GM18511 (cell line): ENCODE measurements around the gene LCMT1.
"Not testable (repeated sequence)": the region's sequence is repeated elsewhere in the genome, so short reads cannot be mapped to it uniquely, and the experiment has no call there.

ENCODE experiments used
- ATAC-seq: cut with Tn5 transposase; IDR thresholded peaks from one replicate; pipeline ENCODE4 v1.9.1; 2021; ENCODE audit warnings: mild to moderate bottlenecking, moderate library complexity; ENCODE audit not compliant: unreplicated experiment

LCMT1 gene

GRCh38 chr16:25140459-25140858 lies 28.9 kb downstream of the LCMT1 start:
- no peak for ATAC-seq

GRCh38 chr16:25141648-25142047 lies 30.1 kb downstream of the LCMT1 start:
- ATAC-seq, result no peak

GRCh38 chr16:25143928-25144327 lies 32.4 kb downstream of the LCMT1 start:
- no peak for ATAC-seq

- no peak for ATAC-seq
Measured at GRCh38 chr16:25148568-25149215, 37.1 kb downstream of the LCMT1 start.

GRCh38 chr16:25151996-25152395 lies 40.5 kb downstream of the LCMT1 start:
- ATAC-seq, result no peak

GRCh38 chr16:25155553-25156460 lies 44.3 kb downstream of the LCMT1 start:
- ATAC-seq, result no peak

- no peak for ATAC-seq
Measured at GRCh38 chr16:25157271-25157875, 45.8 kb downstream of the LCMT1 start.

GRCh38 chr16:25158401-25158800 lies 46.9 kb downstream of the LCMT1 start:
- no peak for ATAC-seq

- no peak for ATAC-seq
Measured at GRCh38 chr16:25161753-25162367, 50.3 kb downstream of the LCMT1 start.

GRCh38 chr16:25163683-25164082 lies 52.1 kb downstream of the LCMT1 start:
- ATAC-seq, result no peak

GRCh38 chr16:25165284-25165683 lies 53.7 kb downstream of the LCMT1 start:
- ATAC-seq, result no peak

- not testable (repeated sequence) for ATAC-seq
Measured at GRCh38 chr16:25167920-25168319, 56.4 kb downstream of the LCMT1 start.

GRCh38 chr16:25171390-25171789 lies 59.8 kb downstream of the LCMT1 start:
- ATAC-seq, result no peak

GRCh38 chr16:25172831-25173230 lies 61.3 kb downstream of the LCMT1 start:
- no peak for ATAC-seq

GRCh38 chr16:25174285-25174684 lies 62.7 kb downstream of the LCMT1 start:
- no peak for ATAC-seq

GRCh38 chr16:25176136-25176535 lies 64.6 kb downstream of the LCMT1 start:
- ATAC-seq, result no peak

- ATAC-seq, result no peak
Measured at GRCh38 chr16:25177512-25177830, 65.9 kb downstream of the LCMT1 start.

GRCh38 chr16:25177831-25178688 lies 66.5 kb downstream of the LCMT1 start:
- no peak for ATAC-seq

- ATAC-seq, result not testable (repeated sequence)
Measured at GRCh38 chr16:25181236-25181635, 69.7 kb downstream of the LCMT1 start.

- ATAC-seq, result no peak
Measured at GRCh38 chr16:25184771-25185170, 73.2 kb downstream of the LCMT1 start.

- ATAC-seq, result no peak
Measured at GRCh38 chr16:25187491-25187795, 75.9 kb downstream of the LCMT1 start.
